T-helper 2 cell (primary cell): Measurements from ENCODE around the gene WDR6.

ENCODE experiments used
- DNase-seq, 5 experiments: peaks; one replicate each; pipeline versions ENCODE4 v3.0.0 to v3.0.0-alpha.2; 2012 to 2022
- total RNA-seq, 2 donors: gene quantifications; one replicate each; lab custom pipeline; 2026; lab: John Stamatoyannopoulos, UW

Gene WDR6
- total RNA-seq: 132 to 202 reads per million in 2 donors

GRCh38 chr3:49007068-49007770 is at the start of gene WDR6:
Gene WDR6 (plus strand): TSS chr3:49007391. CDS start chr3:49007432, 41 bp downstream.
- DNase-seq: peak; percentile 94 to 99 (median 96)

GRCh38 chr3:48960841-48961413 is 46.3 kb upstream of the WDR6 start:
- DNase-seq: no peak

DNA sequence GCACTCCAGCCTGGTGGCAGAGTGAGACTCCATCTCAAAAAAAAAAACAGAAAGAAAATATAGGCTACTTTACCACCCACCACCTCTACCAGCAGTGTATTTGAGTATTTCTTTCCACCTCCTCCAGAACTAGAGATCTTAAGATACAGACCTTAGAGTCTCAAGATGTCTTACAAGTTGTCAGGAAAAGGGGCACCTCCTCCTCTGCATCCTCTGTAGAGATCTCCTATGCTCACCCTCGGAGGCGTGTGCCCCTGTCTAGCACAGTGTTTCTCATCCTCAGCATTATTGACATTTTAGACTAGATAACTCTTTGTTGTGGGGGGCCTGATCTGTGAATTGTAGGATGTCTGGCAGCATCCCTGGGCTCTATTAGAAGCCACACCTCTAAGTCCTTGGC is 44.9 kb upstream of the WDR6 start:
- DNase-seq: no peak

GRCh38 chr3:48962939-48963338 is 44.3 kb upstream of the WDR6 start:
- no peak for DNase-seq

GRCh38 chr3:48963591-48963990 is 43.6 kb upstream of the WDR6 start:
- DNase-seq: no peak

DNA sequence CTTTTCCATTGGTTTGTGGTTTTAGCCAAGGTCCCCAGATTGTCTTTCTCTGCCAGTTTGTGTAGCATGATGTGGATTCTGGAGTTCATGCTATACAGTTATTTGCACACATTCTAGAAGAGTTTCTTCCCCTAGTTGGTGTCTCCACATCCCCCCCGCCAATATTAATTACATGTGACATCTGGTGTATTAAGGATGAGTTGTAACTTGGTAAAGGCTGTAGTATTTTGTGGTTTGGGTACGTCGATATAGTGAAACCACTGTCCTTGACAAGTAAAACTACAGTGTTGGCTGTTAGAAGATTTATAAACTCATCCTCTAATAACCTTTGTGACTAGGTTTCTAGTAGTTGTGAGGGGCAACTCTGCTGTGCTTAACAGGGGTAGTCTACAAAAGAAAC is 40.8 kb upstream of the WDR6 start:
- peak in 1 of 5 experiments; percentile 59 for DNase-seq

- DNase-seq: peak in 2 of 5 experiments; percentile 11 to 31
These were observed 40.3 kb upstream of the WDR6 start for GRCh38 chr3:48966876-48967361.

DNA sequence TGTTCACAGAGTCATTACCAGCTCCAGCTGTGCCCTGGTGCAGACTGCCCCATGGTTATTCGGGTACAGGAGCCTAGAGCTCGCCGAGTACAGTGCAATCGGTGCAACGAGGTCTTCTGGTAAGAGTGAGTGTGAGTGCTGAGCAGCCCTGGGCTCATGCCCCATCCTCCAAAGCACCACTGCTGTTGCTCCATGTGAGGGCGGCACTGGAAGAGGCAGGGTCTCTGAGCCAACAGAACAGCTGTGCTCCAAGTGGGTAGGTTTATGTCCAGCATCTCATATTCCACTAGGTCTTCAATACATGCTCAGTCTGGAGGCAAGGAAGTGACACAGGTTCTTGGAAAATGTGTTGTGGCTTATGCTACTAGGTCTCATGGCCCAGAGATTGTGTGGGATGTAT is 36.6 kb upstream of the WDR6 start:
- no peak for DNase-seq

GRCh38 chr3:48974076-48974864 is 32.9 kb upstream of the WDR6 start:
- DNase-seq: no peak

DNA sequence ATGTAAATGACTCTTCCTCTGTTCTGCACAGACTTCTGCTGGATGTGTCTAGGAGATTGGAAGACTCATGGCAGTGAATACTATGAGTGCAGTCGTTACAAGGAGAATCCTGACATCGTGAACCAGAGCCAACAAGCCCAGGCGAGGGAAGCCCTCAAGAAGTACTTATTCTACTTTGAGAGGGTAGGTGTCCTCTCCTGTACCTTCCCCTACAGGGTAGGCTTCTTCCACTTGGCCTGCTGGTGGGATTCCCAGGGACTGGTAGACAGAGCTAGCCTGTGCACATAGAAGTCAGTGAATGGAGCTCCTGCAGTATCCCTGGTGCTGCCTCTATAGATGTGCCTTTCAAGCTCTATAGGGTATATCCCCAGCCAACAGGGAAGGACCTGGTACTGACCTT is 27.7 kb upstream of the WDR6 start:
- no peak for DNase-seq

DNA sequence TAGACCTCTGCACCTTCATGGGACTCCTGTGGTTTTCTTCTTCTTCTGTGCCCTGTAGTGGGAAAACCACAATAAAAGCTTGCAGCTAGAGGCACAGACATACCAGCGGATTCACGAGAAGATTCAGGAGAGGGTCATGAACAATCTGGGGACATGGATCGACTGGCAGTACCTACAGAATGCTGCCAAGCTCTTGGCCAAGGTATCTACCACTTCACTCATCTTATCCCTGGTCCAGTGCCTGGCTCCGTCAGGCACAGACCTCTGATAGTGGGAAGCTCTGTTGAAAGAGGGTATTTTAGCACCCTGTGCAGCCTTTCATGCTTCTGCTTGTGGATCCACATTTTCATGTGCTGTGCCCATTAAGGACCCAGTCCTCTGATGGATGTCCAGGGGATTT is 26.9 kb upstream of the WDR6 start:
- no peak for DNase-seq

- DNase-seq: no peak
These were observed 25.2 kb upstream of the WDR6 start for GRCh38 chr3:48982016-48982415.

- DNase-seq: no peak
These were observed 24.5 kb upstream of the WDR6 start for GRCh38 chr3:48982686-48983085.

DNA sequence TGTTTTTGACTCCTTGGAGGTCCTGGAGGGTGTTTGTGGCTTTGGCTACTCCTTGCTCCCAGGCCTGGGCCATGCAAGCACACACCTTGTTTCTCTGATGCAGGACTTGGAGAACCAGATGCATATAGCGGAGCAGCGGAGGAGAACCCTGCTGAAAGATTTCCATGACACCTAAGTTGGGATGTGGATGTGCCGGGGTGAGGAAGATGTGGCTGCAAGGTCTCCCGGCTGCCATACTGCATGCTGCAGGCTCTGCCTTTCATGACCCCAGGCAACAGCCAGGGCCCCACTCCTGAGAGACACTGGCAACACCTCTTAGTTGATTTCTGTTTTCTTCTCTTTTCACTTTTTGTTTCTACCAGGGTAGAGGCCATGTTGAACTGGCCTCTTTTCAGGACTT is 24.1 kb upstream of the WDR6 start:
- DNase-seq: no peak

GRCh38 chr3:48984663-48985062 is 22.5 kb upstream of the WDR6 start:
- DNase-seq: no peak

GRCh38 chr3:48985831-48986376 is 21.3 kb upstream of the WDR6 start:
- no peak for DNase-seq

GRCh38 chr3:48989126-48989795 is 17.9 kb upstream of the WDR6 start:
- no peak for DNase-seq

GRCh38 chr3:48989796-48990635 is 17.2 kb upstream of the WDR6 start, which contains the start of gene P4HTM:
Gene P4HTM (plus strand): TSS chr3:48990241. CDS start chr3:48990257, 16 bp downstream.
- peak; percentile 37 to 81 (median 65) for DNase-seq

- peak in 2 of 5 experiments; percentile 18 to 55 for DNase-seq
These were observed 16.3 kb upstream of the WDR6 start for GRCh38 chr3:48990636-48991469.

GRCh38 chr3:48991851-48992545 is 15.2 kb upstream of the WDR6 start:
- no peak for DNase-seq
